Keratinocyte (primary cell): ENCODE results near the gene HMGA1. TPM values are rescaled to one million over a fixed set of nuclear protein-coding genes. Genes with fewer than 3 reads are reported as not detected.

ENCODE experiments used
- DNase-seq: peaks from one replicate; pipeline ENCODE4 v3.0.0-alpha.2; 2011; ENCODE audit warnings: low read depth, missing footprints, low spot score
- FAIRE-seq: peaks from 2 replicates; lab custom pipeline; 2011; peaks lifted over from hg19 to GRCh38; lab: Jason Lieb, UNC
- H2AFZ ChIP-seq: 2 replicates; pipeline ENCODE4 v1.6.0; 2012; ENCODE audit warnings: low read length, control low read depth, inconsistent platforms; ENCODE audit not compliant: control insufficient read depth
- H3K27ac ChIP-seq: 2 replicates; pipeline ENCODE4 v1.5.1; 2011; ENCODE audit warnings: low read length; ENCODE audit not compliant: control insufficient read depth, insufficient read depth
- H3K27me3 ChIP-seq: 3 replicates; pipeline ENCODE4 v1.6.0; 2011; ENCODE audit warnings: low read length; ENCODE audit not compliant: control insufficient read depth, insufficient read depth; ENCODE audit errors: extremely low read depth
- H3K36me3 ChIP-seq, 2 experiments: 2 replicates in 1 of 2; 3 replicates in 1 of 2; pipeline ENCODE4 v1.5.1; 2011; ENCODE audit warnings: low read length in 2 of 2, mild to moderate bottlenecking in 1 of 2; ENCODE audit not compliant: control insufficient read depth in 2 of 2, insufficient read depth in 2 of 2; ENCODE audit errors: extremely low read depth in 1 of 2
- H3K4me1 ChIP-seq: 3 replicates; pipeline ENCODE4 v1.5.1; 2011; ENCODE audit warnings: low read length; ENCODE audit not compliant: control insufficient read depth, insufficient read depth; ENCODE audit errors: extremely low read depth
- H3K4me2 ChIP-seq: 3 replicates; pipeline ENCODE4 v1.6.0; 2011; ENCODE audit warnings: low read depth, low read length; ENCODE audit not compliant: control insufficient read depth, insufficient read depth; ENCODE audit errors: extremely low read depth
- H3K4me3 ChIP-seq, 3 experiments: fragments of 200-600 bp in 1 of 3; sonication (generic) in 1 of 3; 2 replicates in 2 of 3; 3 replicates in 1 of 3; pipeline ENCODE4 v1.5.1; 2011 to 2016; ENCODE audit warnings: low read length in 3 of 3, mild to moderate bottlenecking in 3 of 3, control low read depth in 2 of 3, inconsistent platforms in 1 of 3, low read depth in 1 of 3, mixed read lengths in 1 of 3, mixed run types in 1 of 3, moderate library complexity in 1 of 3; ENCODE audit not compliant: control insufficient read depth in 2 of 3, insufficient read depth in 2 of 3; ENCODE audit errors: extremely low read depth in 1 of 3
- H3K79me2 ChIP-seq: 2 replicates; pipeline ENCODE4 v1.6.0; 2012; ENCODE audit warnings: low read length; ENCODE audit not compliant: control insufficient read depth, insufficient read depth
- H3K9ac ChIP-seq: 3 replicates; pipeline ENCODE4 v1.6.0; 2011; ENCODE audit warnings: low read length; ENCODE audit not compliant: control insufficient read depth, insufficient read depth; ENCODE audit errors: extremely low read depth
- H3K9me1 ChIP-seq: 3 replicates; pipeline ENCODE4 v1.6.0; 2011; ENCODE audit warnings: low read length; ENCODE audit not compliant: control insufficient read depth, insufficient read depth; ENCODE audit errors: extremely low read depth
- H3K9me3 ChIP-seq: 2 replicates; pipeline ENCODE4 v1.5.1; 2012; ENCODE audit warnings: low read depth, low read length; ENCODE audit not compliant: control insufficient read depth
- H4K20me1 ChIP-seq: 3 replicates; pipeline ENCODE4 v1.6.0; 2011; ENCODE audit warnings: low read length; ENCODE audit not compliant: control insufficient read depth, insufficient read depth; ENCODE audit errors: extremely low read depth
- CTCF ChIP-seq, 3 experiments: IDR thresholded peaks in 1 of 3; conservative IDR thresholded peaks in 1 of 3; optimal IDR thresholded peaks in 1 of 3; 2 replicates in 2 of 3; 3 replicates in 1 of 3; pipeline versions ENCODE3 to v1.5.1; 2011; ENCODE audit warnings: low read length in 3 of 3, mild to moderate bottlenecking in 3 of 3, moderate library complexity in 2 of 3, control low read depth in 1 of 3, inconsistent platforms in 1 of 3; ENCODE audit not compliant: insufficient read depth in 2 of 3; ENCODE audit errors: extremely low read depth in 1 of 3
- EZH2 ChIP-seq: IDR thresholded peaks from one replicate; pipeline ENCODE4 v1.6.1; 2012; ENCODE audit warnings: inconsistent platforms, mild to moderate bottlenecking, low read length, moderate library complexity
- dilution Hi-C: fragments of 300-500 bp; cut with MboI; formaldehyde crosslinking; loops from one replicate; pipeline ENCODE4 v1.7.0; 2020; ENCODE audit warnings: low sequenced_read_pairs; ENCODE audit not compliant: extremely low pct_ligation_motif_present
- polyA plus RNA-seq, 5 experiments: library from polyadenylated mRNA; depleted of rRNA in 3 of 5; stranded (reverse) in 3 of 5; stranded (forward) in 1 of 5; unstranded in 1 of 5; fragments of >200 nt; gene quantifications; 1 replicate in 1 of 5; 2 replicates in 3 of 5; 3 replicates in 1 of 5; pipeline versions ENCODE4 v1.2.1 to v1.2.3, GENCODE V29; 2011 to 2012; ENCODE audit warnings: missing spikeins in 2 of 5, low read depth in 1 of 5, low replicate concordance in 1 of 5

Gene HMGA1
- polyA plus RNA-seq, 1 donor (not counting 4 experiments of a cell fraction or from before 2014, with no cell fraction given): 160 TPM

- no peak for FAIRE-seq
- H3K9ac ChIP-seq: no peak overlapping the region
These were observed 37.5 kb downstream of the HMGA1 start for GRCh38 chr6:34274129-34274528.

GRCh38 chr6:34275128-34275804 is 38.6 kb downstream of the HMGA1 start:
- no peak overlapping the region for H3K27ac ChIP-seq
- no peaks in the 10 kb centered on the region for H3K27me3 ChIP-seq
- no peaks in the 10 kb centered on the region for H3K79me2 ChIP-seq
- H3K9me1 ChIP-seq: no peaks in the 10 kb centered on the region
- no peak overlapping the region for H3K9ac ChIP-seq
- H3K4me3 ChIP-seq: no peak overlapping the region
- DNase-seq: no peak
- dilution Hi-C loops: no loop called here
- H3K9me3 ChIP-seq: no peaks in the 10 kb centered on the region
- no peak for TF ChIP-seq CTCF (optimal IDR thresholded peaks at IDR 0.05 in 1 of 3, IDR thresholded peaks at IDR 0.05 in 1 of 3, conservative IDR thresholded peaks at IDR 0.05 in 1 of 3; ENCODE audit: extremely low read depth in 1 of 3, insufficient read depth in 2 of 3, low read length in 3 of 3)
- no peak for TF ChIP-seq EZH2
- no peak for FAIRE-seq
- no peaks in the 10 kb centered on the region for H3K4me1 ChIP-seq
- H2AFZ ChIP-seq: no peak overlapping the region
- H3K4me2 ChIP-seq: no peak overlapping the region
- H3K36me3 ChIP-seq: peaks cover 2 to 9% of the 10 kb centered on the region in 2 experiments
- H4K20me1 ChIP-seq: no peaks in the 10 kb centered on the region

More at GRCh38 chr6:34274129-34274528, 37.5 kb downstream of the HMGA1 start:
- Histone ChIP-seq H3K9me1 (no peaks in the 10 kb centered on the region), H3K79me2 (no peaks in the 10 kb centered on the region), H2AFZ (no peak overlapping the region), H3K4me2 (no peak overlapping the region), H3K36me3 (peaks cover 0 to 9% of the 10 kb centered on the region in 2 experiments), H4K20me1 (no peaks in the 10 kb centered on the region), H3K4me3 (no peak overlapping the region), H3K27ac (no peak overlapping the region), H3K4me1 (no peaks in the 10 kb centered on the region), H3K27me3 (no peaks in the 10 kb centered on the region), H3K9me3 (no peaks in the 10 kb centered on the region)
- TF ChIP-seq CTCF (optimal IDR thresholded peaks at IDR 0.05 in 1 of 3, IDR thresholded peaks at IDR 0.05 in 1 of 3, conservative IDR thresholded peaks at IDR 0.05 in 1 of 3; ENCODE audit: extremely low read depth in 1 of 3, insufficient read depth in 2 of 3, low read length in 3 of 3): no peak
- TF ChIP-seq EZH2: no peak
- DNase-seq: no peak
- dilution Hi-C loops: no loop called here
